Neuron (in vitro differentiated cells): ENCODE measurements around the gene RAG1.
"Not testable (repeated sequence)": the region's sequence is repeated elsewhere in the genome, so short reads cannot be mapped to it uniquely, and the experiment has no call there.

Experiments used
- H2AFZ ChIP-seq: one replicate; pipeline ENCODE4 v1.6.1; 2013; ENCODE audit warnings: low read depth, mild to moderate bottlenecking, inconsistent platforms, low read length, moderate library complexity
- H3K27me3 ChIP-seq: one replicate; pipeline ENCODE4 v1.6.1; 2013; ENCODE audit warnings: low read length; ENCODE audit not compliant: insufficient read depth
- H3K36me3 ChIP-seq: one replicate; pipeline ENCODE4 v1.6.1; 2013; ENCODE audit warnings: low read length; ENCODE audit not compliant: insufficient read depth
- H3K4me1 ChIP-seq: one replicate; pipeline ENCODE4 v1.6.1; 2013; ENCODE audit warnings: low read length; ENCODE audit not compliant: insufficient read depth
- H3K4me3 ChIP-seq: 2 replicates; pipeline ENCODE4 v1.5.1; 2013; ENCODE audit warnings: mild to moderate bottlenecking, low read length, moderate library complexity
- H3K9me3 ChIP-seq: one replicate; pipeline ENCODE4 v1.6.1; 2013; ENCODE audit warnings: low read length

The RAG1 gene

GRCh38 chr11:36567694-36568093, at the start of gene RAG1:
Gene RAG1, plus strand, starts transcription at chr11:36568007. Its CDS starts 5,298 bp downstream, at chr11:36573305.
- Histone ChIP-seq H3K4me3 (no peak within 1 kb of the TSS), H3K4me1 (peaks cover 7% of the 10 kb centered on the region), H3K9me3 (no peaks in the 10 kb centered on the region), H2AFZ (no peak within 1 kb of the TSS), H3K27me3 (peaks cover 15% of the 10 kb centered on the region), H3K36me3 (no peaks in the 10 kb centered on the region)

GRCh38 chr11:36530840-36531239, 37.0 kb upstream of the RAG1 start:
- peaks cover 3% of the 10 kb centered on the region for H3K4me1 ChIP-seq
- no peak overlapping the region for H2AFZ ChIP-seq
- no peaks in the 10 kb centered on the region for H3K36me3 ChIP-seq
- H3K4me3 ChIP-seq = no peak overlapping the region
- H3K9me3 ChIP-seq = no peaks in the 10 kb centered on the region
- H3K27me3 ChIP-seq = no peaks in the 10 kb centered on the region

GRCh38 chr11:36532941-36533601, 34.7 kb upstream of the RAG1 start:
- Histone ChIP-seq H3K4me1 (peaks cover 4% of the 10 kb centered on the region), H3K4me3 (no peak overlapping the region), H2AFZ (no peak overlapping the region), H3K27me3 (no peaks in the 10 kb centered on the region), H3K9me3 (no peaks in the 10 kb centered on the region), H3K36me3 (no peaks in the 10 kb centered on the region)

- no peaks in the 10 kb centered on the region for H3K36me3 ChIP-seq
- H3K4me3 ChIP-seq = no peak overlapping the region
- no peak overlapping the region for H2AFZ ChIP-seq
- no peaks in the 10 kb centered on the region for H3K9me3 ChIP-seq
- H3K27me3 ChIP-seq = no peaks in the 10 kb centered on the region
- peaks cover 13% of the 10 kb centered on the region for H3K4me1 ChIP-seq
These were observed 33.4 kb upstream of the RAG1 start for GRCh38 chr11:36534276-36534840.

GRCh38 chr11:36540998-36541397, 26.8 kb upstream of the RAG1 start:
- H3K4me1 ChIP-seq = peaks cover 14% of the 10 kb centered on the region
- H3K27me3 ChIP-seq = no peaks in the 10 kb centered on the region
- no peak overlapping the region for H2AFZ ChIP-seq
- H3K36me3 ChIP-seq = no peaks in the 10 kb centered on the region
- no peak overlapping the region for H3K4me3 ChIP-seq
- H3K9me3 ChIP-seq = no peaks in the 10 kb centered on the region

- Histone ChIP-seq H2AFZ (no peak overlapping the region), H3K9me3 (no peaks in the 10 kb centered on the region), H3K36me3 (no peaks in the 10 kb centered on the region), H3K4me3 (no peak overlapping the region), H3K4me1 (no peaks in the 10 kb centered on the region), H3K27me3 (no peaks in the 10 kb centered on the region)
These were observed 17.3 kb upstream of the RAG1 start for GRCh38 chr11:36550385-36551115.

- H3K4me3 ChIP-seq, H3K36me3 ChIP-seq, H3K9me3 ChIP-seq, H2AFZ ChIP-seq, H3K27me3 ChIP-seq, H3K4me1 ChIP-seq: not testable (repeated sequence)
These were observed 10.4 kb upstream of the RAG1 start for GRCh38 chr11:36557390-36557789.

GRCh38 chr11:36557991-36558390, 9.8 kb upstream of the RAG1 start:
- no peak overlapping the region for H2AFZ ChIP-seq
- no peaks in the 10 kb centered on the region for H3K36me3 ChIP-seq
- no peaks in the 10 kb centered on the region for H3K4me1 ChIP-seq
- no peaks in the 10 kb centered on the region for H3K27me3 ChIP-seq
- H3K9me3 ChIP-seq = no peaks in the 10 kb centered on the region
- H3K4me3 ChIP-seq = no peak overlapping the region

- Histone ChIP-seq H2AFZ (no peak overlapping the region), H3K36me3 (no peaks in the 10 kb centered on the region), H3K4me1 (no peaks in the 10 kb centered on the region), H3K9me3 (no peaks in the 10 kb centered on the region), H3K27me3 (peaks cover 2% of the 10 kb centered on the region), H3K4me3 (no peak overlapping the region)
These were observed 9.0 kb upstream of the RAG1 start for GRCh38 chr11:36558571-36559413.

GRCh38 chr11:36564376-36565030, 3.3 kb upstream of the RAG1 start:
- Histone ChIP-seq H2AFZ (peak overlapping the region; percentile 4), H3K36me3 (no peaks in the 10 kb centered on the region), H3K4me3 (peak overlapping the region; percentile 33), H3K27me3 (peaks cover 15% of the 10 kb centered on the region), H3K4me1 (peaks cover 7% of the 10 kb centered on the region), H3K9me3 (no peaks in the 10 kb centered on the region)

GRCh38 chr11:36565031-36565610, 2.7 kb upstream of the RAG1 start:
- no peaks in the 10 kb centered on the region for H3K36me3 ChIP-seq
- peaks cover 15% of the 10 kb centered on the region for H3K27me3 ChIP-seq

GRCh38 chr11:36566407-36567053, 1.3 kb upstream of the RAG1 start:
- H3K4me3 ChIP-seq = no peak overlapping the region
- peaks cover 15% of the 10 kb centered on the region for H3K27me3 ChIP-seq
- H3K4me1 ChIP-seq = peaks cover 7% of the 10 kb centered on the region
- H3K9me3 ChIP-seq = no peaks in the 10 kb centered on the region
- H2AFZ ChIP-seq = no peak overlapping the region
- H3K36me3 ChIP-seq = no peaks in the 10 kb centered on the region

More at GRCh38 chr11:36565031-36565610, 2.7 kb upstream of the RAG1 start:
- peak overlapping the region; percentile 4 for H2AFZ ChIP-seq
- peaks cover 7% of the 10 kb centered on the region for H3K4me1 ChIP-seq
- no peaks in the 10 kb centered on the region for H3K9me3 ChIP-seq
- H3K4me3 ChIP-seq = no peak overlapping the region
